Measurements from ENCODE around the gene TAS2R19.
"Not testable (repeated sequence)": the region's sequence is repeated elsewhere in the genome, so short reads cannot be mapped to it uniquely, and the experiment has no call there.

Gene TAS2R19, protein sequence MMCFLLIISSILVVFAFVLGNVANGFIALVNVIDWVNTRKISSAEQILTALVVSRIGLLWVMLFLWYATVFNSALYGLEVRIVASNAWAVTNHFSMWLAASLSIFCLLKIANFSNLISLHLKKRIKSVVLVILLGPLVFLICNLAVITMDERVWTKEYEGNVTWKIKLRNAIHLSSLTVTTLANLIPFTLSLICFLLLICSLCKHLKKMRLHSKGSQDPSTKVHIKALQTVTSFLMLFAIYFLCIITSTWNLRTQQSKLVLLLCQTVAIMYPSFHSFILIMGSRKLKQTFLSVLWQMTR

GRCh38 chr12:11022520-11022919 is at the start of gene TAS2R19:
Gene TAS2R19 (minus strand): TSS chr12:11022620. CDS start chr12:11022571, 49 bp downstream.
- DNase-seq = no peak

- DNase-seq = no peak
Observed at GRCh38 chr12:11071414-11071813, 49.0 kb upstream of the TAS2R19 start.

DNA sequence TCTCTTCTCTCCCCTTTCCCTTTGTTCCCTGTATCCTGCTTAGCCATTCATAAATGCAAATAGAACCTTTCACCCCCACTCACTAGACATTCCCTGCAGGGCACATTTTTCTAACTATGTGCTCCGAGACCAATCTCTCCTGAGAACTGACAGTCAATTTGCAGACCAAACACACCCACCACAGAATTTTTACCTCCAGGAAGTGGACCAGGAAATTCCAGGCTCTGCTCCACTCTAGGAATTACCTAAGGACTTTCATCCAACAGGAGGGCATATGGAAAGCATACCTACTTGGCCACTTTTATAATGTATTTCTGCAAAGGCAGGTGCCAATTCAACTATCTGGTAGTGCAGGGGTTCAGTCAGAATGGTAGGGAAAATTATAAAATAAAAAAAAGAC is 48.6 kb upstream of the TAS2R19 start:
- no peak for DNase-seq

DNA sequence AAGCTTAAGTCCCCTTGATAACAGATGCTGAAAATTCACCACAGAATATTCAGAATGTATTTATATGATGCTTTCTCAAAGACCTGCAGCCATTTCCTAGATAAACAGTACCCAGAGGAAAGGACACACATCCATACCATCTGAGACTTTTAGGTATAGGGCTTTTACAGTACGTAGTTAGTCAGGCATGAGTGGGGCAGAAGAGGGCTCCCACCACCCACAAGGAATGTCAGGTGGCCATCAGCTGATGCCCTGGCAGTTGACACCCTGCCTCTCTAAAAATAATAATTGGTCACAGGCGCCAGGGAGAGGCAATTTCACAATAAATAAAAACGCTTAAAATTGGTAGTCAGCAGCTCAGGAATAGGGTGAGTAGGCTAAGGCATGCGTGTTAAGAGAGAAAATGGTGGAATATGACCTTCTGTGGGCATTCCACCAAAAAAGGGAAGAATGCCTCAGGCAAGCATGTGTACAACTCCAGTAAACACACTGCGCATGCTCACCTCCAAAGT is 47.5 kb upstream of the TAS2R19 start:
- DNase-seq = no peak

GRCh38 chr12:11067514-11067913 is 45.1 kb upstream of the TAS2R19 start:
- DNase-seq = peak; percentile 46

DNA sequence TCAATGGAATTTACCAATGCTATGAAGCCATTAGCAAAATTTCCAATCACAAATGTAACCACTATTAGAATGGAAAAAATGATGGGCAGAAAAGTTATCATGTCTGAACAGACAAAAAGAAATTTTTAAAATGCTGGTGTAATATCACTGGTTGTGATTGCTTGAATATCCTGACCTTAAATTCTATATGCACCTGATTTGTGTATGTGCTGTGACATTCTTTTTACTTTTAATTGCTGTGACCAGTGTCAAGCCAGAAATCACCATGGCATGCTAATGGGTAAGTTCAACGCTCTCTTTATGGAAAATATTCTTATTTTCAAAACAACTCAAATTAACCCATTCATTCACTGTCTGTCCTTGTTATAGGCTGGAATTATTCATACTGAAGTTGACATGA is 39.8 kb upstream of the TAS2R19 start, which contains the start of gene TAS2R46:
TAS2R46 (minus strand) TSS at position 101 of the 400 bp plus-strand sequence; CDS start at position 101, 0 bp downstream.
- DNase-seq = not testable (repeated sequence)

- DNase-seq = no peak
Observed at GRCh38 chr12:11059784-11060183, 37.4 kb upstream of the TAS2R19 start.

DNA sequence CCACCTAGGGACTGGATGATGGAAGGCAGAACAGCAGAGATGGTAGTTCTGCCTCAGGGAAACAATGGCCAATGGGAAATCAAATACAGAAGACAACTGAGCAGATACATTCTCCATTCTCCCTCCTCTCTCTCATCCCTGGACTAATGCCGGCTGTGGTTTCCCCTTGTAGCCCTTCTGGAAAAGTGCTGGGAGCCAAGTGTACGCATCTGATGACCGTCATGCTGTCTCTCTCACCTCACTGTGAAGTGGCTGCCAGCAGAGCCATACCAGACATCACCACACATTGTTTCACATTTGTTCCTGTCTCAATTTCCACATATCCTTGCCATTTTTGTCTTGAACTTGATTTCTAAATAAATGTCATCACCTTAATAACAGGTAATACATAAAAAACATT is 36.6 kb upstream of the TAS2R19 start:
- DNase-seq = no peak

GRCh38 chr12:11055306-11055705 is 32.9 kb upstream of the TAS2R19 start:
- no peak for DNase-seq

DNA sequence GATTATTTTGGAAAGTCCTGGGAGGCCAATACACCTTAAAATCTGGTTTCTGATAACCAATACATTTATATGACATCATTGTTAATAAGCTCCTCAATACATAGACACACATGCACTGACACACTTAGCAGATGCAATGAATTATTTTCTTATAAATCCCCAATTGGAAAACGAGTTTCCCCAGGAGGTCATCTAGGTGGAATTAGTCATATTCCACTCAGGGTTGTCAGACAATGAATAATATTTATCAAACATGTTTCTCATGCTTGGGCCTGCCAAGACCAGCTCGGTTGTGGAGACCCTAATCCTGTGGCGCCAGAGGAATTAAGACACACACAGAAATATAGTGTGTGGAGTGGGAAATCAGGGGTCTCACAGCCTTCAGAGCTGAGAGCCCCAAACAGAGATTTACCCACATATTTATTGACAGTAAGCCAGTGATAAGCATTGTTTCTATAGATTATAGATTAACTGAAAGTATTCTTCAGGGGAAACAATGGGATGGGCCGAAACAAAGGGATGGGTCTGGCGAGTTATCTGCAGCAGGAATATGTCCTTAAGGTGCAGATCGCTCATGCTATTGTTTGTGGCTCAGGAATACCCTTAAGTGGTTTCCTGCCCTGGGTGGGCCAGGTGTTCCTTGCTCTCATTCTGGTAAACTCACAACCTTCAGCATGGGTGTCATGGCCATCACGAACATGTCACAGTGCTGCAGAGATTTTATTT is 27.5 kb upstream of the TAS2R19 start:
- DNase-seq = not testable (repeated sequence)

DNA sequence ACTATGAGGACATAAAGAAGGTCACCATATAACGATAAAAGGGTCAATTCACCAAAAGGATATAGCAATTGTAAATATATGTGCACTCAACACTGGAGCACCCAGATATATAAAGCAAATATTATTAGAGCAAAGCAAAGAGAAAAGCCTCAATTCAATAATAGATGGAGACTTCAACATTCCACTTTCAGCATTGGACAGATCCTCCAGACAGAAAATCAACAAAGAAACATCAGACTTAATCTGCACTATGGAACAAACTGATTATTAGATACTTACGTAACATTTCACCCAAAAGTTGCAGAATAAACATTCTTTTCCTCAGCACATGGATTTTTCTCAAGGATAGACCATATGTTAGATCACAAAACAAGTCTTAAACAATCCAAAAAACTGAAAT is 18.9 kb upstream of the TAS2R19 start:
- not testable (repeated sequence) for DNase-seq

DNA sequence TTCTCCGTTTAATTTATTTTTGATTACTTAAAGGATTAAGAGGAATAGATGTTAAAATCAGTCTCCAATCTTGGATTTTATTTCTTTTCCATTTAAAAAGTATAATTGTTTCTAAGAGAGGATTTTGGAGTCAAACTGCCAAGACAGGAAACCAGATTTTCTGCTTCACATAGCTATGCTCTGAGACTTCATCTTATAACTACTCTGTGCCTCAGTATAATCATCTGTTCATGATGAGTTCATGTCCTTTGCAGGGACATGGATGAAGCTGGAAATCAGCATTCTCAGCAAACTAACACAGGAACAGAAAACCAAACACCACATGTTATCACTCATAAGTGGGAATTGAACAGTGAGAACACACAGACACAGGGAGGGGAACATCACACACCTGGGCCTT is 17.7 kb upstream of the TAS2R19 start:
- no peak for DNase-seq

- no peak for DNase-seq
Observed at GRCh38 chr12:11039171-11039570, 16.8 kb upstream of the TAS2R19 start.

GRCh38 chr12:11033959-11034358 is 11.5 kb upstream of the TAS2R19 start:
- DNase-seq = not testable (repeated sequence)

DNA sequence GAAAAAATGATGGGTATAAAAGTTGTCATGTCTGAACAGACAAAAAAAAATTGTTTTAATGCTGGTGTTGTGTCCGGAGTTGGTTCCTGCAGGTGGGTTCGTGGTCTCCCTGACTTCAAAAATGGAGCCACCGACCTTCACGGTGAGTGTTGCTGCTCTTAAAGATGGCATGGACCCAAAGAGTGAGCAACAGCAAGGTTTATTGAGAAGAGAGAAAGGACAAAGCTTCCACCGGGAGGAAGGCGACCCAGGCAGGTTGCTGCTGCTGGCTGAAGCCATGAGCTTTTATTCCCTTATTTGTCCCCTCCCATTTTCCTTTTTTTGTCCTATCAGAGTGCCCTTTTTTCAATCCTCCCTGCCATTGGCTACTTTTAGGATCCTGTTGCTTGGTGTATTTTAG is 8.9 kb upstream of the TAS2R19 start, which contains the start of gene TAS2R31:
TAS2R31 (minus strand) TSS at position 101 of the 400 bp plus-strand sequence; CDS start at position 29, 72 bp downstream.
- no peak for DNase-seq

DNA sequence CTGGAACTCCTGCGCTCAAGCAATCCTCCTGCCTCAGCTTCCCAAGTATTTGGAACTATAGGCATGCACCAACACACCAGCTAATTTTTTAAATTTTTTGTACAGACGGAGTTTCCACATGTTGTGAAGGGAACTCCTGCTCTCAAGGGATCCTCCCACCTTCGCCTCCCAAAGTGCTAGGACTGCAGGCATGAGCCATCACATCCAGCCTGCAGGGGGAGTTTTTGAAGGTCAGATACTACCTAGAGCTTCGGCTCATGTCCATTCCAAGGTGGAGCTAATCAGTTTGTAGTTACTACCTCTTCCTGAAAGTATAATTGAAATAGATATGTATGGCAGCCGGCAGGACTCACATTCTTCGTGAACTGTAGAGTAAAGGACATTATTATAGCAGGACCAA is 3.7 kb upstream of the TAS2R19 start:
- peak; percentile 29 for DNase-seq

DNA sequence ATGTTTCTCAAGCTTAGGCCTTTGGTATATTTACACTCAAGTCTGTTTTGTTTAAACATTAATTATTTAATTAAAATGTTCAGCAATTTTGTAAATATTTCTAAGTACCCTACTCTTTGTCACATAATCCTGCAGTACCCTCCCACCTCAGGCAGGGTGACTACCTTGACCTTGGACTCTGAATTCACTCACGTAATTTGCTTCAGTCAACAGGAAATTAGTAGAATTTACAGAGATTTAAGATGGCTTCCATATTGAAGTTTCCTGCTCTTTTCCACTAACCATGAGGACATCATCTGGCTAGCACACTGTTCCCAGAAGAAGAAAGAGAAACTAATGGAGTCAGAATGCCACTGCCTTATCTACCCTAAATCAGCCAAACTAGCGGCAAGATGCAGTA is 967 bp upstream of the TAS2R19 start:
- DNase-seq = no peak

- DNase-seq = no peak
Observed at GRCh38 chr12:11016937-11017336, 5.5 kb downstream of the TAS2R19 start.

DNA sequence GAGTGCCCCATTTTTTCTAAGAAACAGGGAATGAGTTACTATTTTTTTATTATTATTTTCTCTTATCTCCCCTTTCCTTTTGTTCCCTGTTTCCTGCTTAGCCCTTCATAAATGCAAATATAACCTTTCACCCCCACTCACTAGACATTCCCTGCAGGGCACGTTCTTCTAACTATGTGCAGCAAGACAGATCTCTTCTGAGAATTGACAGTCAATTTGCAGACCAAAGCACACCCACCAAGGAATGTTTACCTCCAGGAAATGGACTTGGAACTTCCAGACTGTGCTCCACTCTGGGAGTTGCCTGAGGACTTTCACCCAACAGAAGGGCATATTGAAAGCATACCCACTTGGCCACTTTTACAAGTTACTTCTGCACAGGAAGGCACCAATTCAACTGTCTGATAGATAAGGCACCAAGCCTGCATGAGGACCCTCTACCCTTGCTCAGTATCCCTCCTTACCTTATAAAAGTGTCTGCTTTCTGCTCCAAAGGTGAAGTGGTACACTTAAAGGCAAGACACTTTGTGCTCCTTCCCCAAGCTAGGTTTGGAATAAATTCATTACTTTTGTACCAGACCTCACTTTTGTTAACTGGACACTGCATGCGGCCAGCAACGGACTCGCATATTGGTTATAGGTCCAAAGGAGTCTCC is 6.5 kb downstream of the TAS2R19 start:
- no peak for DNase-seq

DNA sequence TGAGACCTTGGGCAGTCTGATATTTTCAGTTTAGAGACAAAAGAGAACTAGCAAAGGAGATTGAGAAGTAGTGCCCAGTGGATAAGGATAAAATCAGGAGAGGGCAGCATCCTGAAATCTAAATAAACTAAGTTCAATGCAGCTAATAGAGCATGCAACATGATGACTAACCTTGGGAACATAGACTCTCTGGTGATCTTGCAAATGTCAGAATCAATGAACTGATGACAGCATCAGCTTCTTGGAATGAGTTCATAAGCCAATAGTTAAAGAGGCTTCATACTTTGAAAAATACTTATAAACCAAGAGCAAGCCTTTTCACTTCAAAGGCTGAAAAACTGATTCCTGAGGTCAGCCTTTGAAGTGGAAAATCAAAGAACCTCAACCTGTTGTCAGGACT is 8.2 kb downstream of the TAS2R19 start:
- no peak for DNase-seq

GRCh38 chr12:11007608-11008007 is 14.8 kb downstream of the TAS2R19 start:
- DNase-seq = no peak

DNA sequence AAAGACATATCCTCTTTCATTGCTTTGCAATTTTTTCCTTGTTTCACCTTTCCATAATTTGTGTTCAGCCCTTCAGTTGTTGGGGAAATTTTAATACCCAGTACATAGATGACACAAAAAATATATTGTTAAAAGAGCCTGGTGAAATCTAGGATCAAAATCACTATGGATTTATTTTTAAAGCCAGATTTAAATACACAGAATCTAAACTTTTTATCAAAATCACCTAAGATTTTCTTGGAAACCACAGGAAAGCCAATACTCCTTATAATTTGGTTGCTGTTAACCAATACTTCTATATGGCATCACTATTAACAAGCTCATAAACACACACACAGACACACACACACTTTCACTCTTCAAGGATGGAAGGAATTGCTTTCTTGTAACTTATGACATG is 24.2 kb downstream of the TAS2R19 start, which contains the start of gene TAS2R20:
TAS2R20 (minus strand) TSS at position 101 of the 400 bp plus-strand sequence. CDS start 429 bp downstream, outside the sequence.
- DNase-seq = no peak

GRCh38 chr12:10994307-10994706 is 28.1 kb downstream of the TAS2R19 start:
- no peak for DNase-seq

Data from hematopoietic multipotent progenitor cell treated with erythropoietin and hydrocortisone succinate and interleukin-3 and kit ligand, for 6 days (in vitro differentiated cells).